Tibial nerve (tissue), 4 donors: Measurements from ENCODE around the gene OLFM1. TPM values are rescaled to one million over a fixed set of nuclear protein-coding genes. Genes with fewer than 3 reads are reported as not detected.
"Not testable (repeated sequence)": the region's sequence is repeated elsewhere in the genome, so short reads cannot be mapped to it uniquely, and the experiment has no call there.

Experiments used
- DNase-seq, 2 donors: peaks; one replicate each; pipeline ENCODE4 v3.0.0-alpha.2; 2019; ENCODE audit warnings: low spot score in 2 of 2
- H3K27ac ChIP-seq, 4 donors: fragments of 200-600 bp; sonication (generic) in 3 of 4; one replicate each; pipeline ENCODE4 v1.5.1; 2017 to 2019; ENCODE audit warnings: mild to moderate bottlenecking in 1 of 4
- H3K27me3 ChIP-seq, 2 donors: fragments of 200-600 bp; sonication (generic) in 1 of 2; one replicate each; pipeline versions ENCODE4 v1.5.1 to v1.6.0; 2017 to 2019
- H3K36me3 ChIP-seq, 3 donors: fragments of 200-600 bp; sonication (generic); one replicate each; pipeline ENCODE4 v1.5.1; 2018 to 2019
- H3K4me1 ChIP-seq, 4 donors: fragments of 200-600 bp; sonication (generic) in 3 of 4; one replicate each; pipeline ENCODE4 v1.5.1; 2017 to 2019
- H3K4me3 ChIP-seq, 4 donors: fragments of 200-600 bp; sonication (generic) in 3 of 4; one replicate each; pipeline ENCODE4 v1.5.1; 2017 to 2019; ENCODE audit warnings: mild to moderate bottlenecking in 1 of 4, moderate library complexity in 1 of 4
- H3K9me3 ChIP-seq, 4 donors: fragments of 200-600 bp; sonication (generic) in 3 of 4; one replicate each; pipeline ENCODE4 v1.5.1; 2017 to 2019
- EP300 ChIP-seq, 2 donors: sonication (generic); formaldehyde crosslinking; IDR thresholded peaks; one replicate each; pipeline ENCODE4 v1.6.1; 2017; ENCODE audit warnings: antibody characterized with exemption in 2 of 2, mild to moderate bottlenecking in 1 of 2
- POLR2A ChIP-seq, 2 donors: fragments of 450-650 bp; IDR thresholded peaks; one replicate each; pipeline ENCODE4 v1.6.1; 2017; ENCODE audit warnings: antibody characterized with exemption in 2 of 2, mild to moderate bottlenecking in 2 of 2, moderate library complexity in 2 of 2
- WGBS, 2 donors: methylation state at CpG; one replicate each; pipeline ENCODE4 v1.1.5; 2018; 5-methylcytosine and 5-hydroxymethylcytosine counted together
- total RNA-seq, 4 donors: library from RNA; depleted of rRNA; stranded (reverse); fragments of >200 nt; gene quantifications; one replicate each; pipeline ENCODE4 v1.1.0, GENCODE V29; 2016
- TF ChIP-seq, protein P1 (sequence below), 5 experiments: fragments of 200-600 bp in 3 of 5; fragments of 450-650 bp in 2 of 5; sonication (generic) in 3 of 5; IDR thresholded peaks; one replicate each; pipeline ENCODE4 v1.5.1; 2016 to 2019; ENCODE audit warnings: antibody characterized with exemption in 5 of 5, mild to moderate bottlenecking in 3 of 5, moderate library complexity in 2 of 5

The OLFM1 gene
- total RNA-seq, 4 donors from 2014 or later: 30.3 to 63.8 (median 38.3) TPM

DNA sequence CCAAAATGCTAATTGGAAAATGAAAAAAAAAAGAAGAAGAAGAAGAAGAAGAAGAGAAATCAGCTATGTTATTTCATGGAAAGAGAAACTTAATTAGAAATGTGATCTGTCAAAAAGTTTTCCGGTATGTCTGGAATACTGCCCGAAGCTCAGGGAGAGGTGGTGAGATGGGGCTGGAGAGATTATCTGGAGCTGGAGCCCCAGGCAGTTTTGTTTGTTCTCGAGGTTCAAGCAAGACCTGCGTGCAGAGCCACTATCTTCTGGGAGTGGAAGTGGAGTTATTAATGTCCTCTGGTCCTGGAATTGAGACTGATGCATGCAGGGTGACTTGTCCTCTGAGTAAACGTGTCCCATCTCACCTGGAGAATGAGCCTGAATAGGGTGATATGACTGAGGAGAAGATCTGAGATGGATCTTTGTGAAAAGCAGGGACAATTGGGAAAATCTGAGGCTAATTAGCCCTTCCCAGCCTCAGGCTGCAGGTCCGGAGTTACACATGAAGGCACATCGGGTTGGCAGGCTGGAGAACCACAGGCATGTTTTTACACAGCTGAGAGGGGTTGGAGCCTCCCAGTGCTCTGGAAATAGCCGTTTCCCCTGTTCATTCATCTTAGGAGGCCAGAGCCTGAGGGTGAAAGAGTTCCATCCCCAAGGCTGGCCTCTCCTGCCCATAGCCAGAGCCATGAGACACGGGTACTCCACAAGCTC is 70.5 kb downstream of the OLFM1 start:
- 65 to 69% methylated on average over 9 of the region's 9 CpGs for WGBS, 2 donors
- DNase-seq: no peak
- TF ChIP-seq, protein P1, sequence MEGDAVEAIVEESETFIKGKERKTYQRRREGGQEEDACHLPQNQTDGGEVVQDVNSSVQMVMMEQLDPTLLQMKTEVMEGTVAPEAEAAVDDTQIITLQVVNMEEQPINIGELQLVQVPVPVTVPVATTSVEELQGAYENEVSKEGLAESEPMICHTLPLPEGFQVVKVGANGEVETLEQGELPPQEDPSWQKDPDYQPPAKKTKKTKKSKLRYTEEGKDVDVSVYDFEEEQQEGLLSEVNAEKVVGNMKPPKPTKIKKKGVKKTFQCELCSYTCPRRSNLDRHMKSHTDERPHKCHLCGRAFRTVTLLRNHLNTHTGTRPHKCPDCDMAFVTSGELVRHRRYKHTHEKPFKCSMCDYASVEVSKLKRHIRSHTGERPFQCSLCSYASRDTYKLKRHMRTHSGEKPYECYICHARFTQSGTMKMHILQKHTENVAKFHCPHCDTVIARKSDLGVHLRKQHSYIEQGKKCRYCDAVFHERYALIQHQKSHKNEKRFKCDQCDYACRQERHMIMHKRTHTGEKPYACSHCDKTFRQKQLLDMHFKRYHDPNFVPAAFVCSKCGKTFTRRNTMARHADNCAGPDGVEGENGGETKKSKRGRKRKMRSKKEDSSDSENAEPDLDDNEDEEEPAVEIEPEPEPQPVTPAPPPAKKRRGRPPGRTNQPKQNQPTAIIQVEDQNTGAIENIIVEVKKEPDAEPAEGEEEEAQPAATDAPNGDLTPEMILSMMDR (IDR thresholded peaks at IDR 0.05): no peak
- Histone ChIP-seq H3K27ac (no peak overlapping the region), H3K9me3 (no peaks in the 10 kb centered on the region), H3K27me3 (peaks cover 0 to 6% of the 10 kb centered on the region in 2 donors), H3K4me1 (no peaks in the 10 kb centered on the region), H3K4me3 (no peak overlapping the region), H3K36me3 (no peaks in the 10 kb centered on the region)

DNA sequence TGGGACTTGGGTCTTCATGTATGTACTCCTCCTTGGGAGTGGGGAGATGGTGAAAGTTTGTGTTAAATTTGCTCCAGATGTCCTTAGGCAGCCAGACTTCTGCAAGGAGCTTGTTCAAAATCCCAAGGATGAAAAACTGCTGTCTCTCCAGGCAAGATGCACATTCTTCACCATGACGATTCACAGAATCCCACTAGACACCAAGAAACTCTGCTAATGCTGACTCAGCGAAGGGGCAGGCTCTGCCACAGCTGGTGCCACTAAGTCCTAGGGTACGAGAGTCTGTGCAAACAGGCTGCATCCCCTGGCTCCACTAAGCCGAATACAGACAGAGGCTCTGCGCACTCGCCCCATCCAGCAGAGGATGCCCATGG is 71.1 kb downstream of the OLFM1 start:
- H3K4me3 ChIP-seq: no peak overlapping the region
- H3K27ac ChIP-seq: no peak overlapping the region
- no peaks in the 10 kb centered on the region for H3K4me1 ChIP-seq
- H3K27me3 ChIP-seq: peaks cover 0 to 6% of the 10 kb centered on the region in 2 donors
- WGBS, 2 donors: 78 to 91% methylated on average over 5 to 6 of the region's 6 CpGs
- H3K9me3 ChIP-seq: no peaks in the 10 kb centered on the region
- no peaks in the 10 kb centered on the region for H3K36me3 ChIP-seq
- no peak for DNase-seq
- TF ChIP-seq POLR2A (IDR thresholded peaks at IDR 0.05) (no peak), EP300 (IDR thresholded peaks at IDR 0.05) (no peak)
- TF ChIP-seq, protein P1 (IDR thresholded peaks at IDR 0.05): no peak

DNA sequence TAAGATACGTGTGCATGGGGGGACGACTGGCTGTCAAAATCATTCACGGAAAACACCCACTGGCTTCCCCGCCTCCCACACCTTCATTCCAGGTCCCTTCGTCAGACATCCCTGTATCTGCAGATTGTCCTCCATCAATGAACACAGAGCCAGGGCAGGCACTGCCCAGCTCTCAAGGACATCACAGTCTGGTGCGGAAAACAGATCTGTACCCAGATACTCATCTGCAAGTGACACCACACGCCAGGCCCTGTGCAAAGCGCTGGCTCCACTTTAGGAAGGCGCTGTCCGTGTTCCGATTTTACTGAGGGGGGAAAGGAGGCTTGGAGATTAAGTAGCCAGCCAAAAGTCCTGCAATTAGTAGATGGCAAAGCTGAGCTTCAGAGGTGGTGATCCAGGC is 72.3 kb downstream of the OLFM1 start:
- no peaks in the 10 kb centered on the region for H3K4me1 ChIP-seq
- no peaks in the 10 kb centered on the region for H3K36me3 ChIP-seq
- TF ChIP-seq EP300 (IDR thresholded peaks at IDR 0.05): no peak
- TF ChIP-seq, protein P1 (IDR thresholded peaks at IDR 0.05): no peak
- TF ChIP-seq POLR2A (IDR thresholded peaks at IDR 0.05): no peak
- H3K27me3 ChIP-seq: peaks cover 0 to 7% of the 10 kb centered on the region in 2 donors
- no peak overlapping the region for H3K27ac ChIP-seq
- H3K9me3 ChIP-seq: no peaks in the 10 kb centered on the region
- WGBS, 2 donors: 82 to 86% methylated on average over 11 of the region's 11 CpGs
- no peak for DNase-seq
- no peak overlapping the region for H3K4me3 ChIP-seq

DNA sequence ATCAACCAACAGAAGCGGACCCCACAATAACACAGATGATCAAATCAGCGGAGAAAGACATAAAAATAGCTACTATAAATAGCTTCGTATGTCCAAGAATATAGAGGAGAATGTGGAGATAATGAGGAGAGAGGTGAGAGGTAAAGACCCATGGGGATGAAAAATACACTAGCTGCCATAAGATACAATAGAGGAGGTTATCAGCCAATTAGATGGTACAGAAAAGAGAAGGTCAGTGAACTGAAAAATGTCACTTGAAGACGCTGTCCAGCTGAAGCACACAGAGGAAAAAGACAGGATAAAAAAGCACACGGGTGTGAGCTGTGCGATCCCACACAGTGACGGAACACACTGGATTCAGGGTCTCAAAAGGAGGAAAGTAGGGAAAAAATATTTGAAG is 73.4 kb downstream of the OLFM1 start:
- Histone ChIP-seq H3K27ac (no peak overlapping the region), H3K4me1 (no peaks in the 10 kb centered on the region), H3K9me3 (no peaks in the 10 kb centered on the region), H3K4me3 (no peak overlapping the region), H3K36me3 (no peaks in the 10 kb centered on the region), H3K27me3 (peaks cover 0 to 12% of the 10 kb centered on the region in 2 donors)
- DNase-seq: no peak
- no peak for TF ChIP-seq EP300 (IDR thresholded peaks at IDR 0.05)
- TF ChIP-seq, protein P1 (IDR thresholded peaks at IDR 0.05): no peak
- TF ChIP-seq POLR2A (IDR thresholded peaks at IDR 0.05): no peak
- 70 to 72% methylated on average over 7 of the region's 7 CpGs for WGBS, 2 donors

DNA sequence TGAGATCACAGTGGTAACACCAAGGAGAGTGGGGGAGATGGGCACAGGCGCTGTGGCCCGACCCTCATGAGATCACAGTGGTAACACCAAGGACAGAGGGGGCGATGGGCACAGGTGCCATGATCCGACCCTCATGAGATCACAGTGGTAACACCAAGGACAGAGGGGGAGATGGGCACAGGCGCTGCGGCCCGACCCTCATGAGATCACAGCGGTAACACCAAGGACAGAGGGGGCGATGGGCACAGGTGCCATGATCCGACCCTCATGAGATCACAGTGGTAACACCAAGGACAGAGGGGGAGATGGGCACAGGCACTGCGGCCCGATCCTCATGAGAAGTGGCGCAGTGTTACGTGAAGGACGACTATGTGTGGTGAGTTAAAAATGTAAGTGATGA is 75.1 kb downstream of the OLFM1 start:
- not testable (repeated sequence) for H3K4me3 ChIP-seq, DNase-seq, H3K4me1 ChIP-seq, H3K27ac ChIP-seq, H3K9me3 ChIP-seq, H3K36me3 ChIP-seq
- WGBS, 2 donors: 86 to 89% methylated on average over 15 of the region's 15 CpGs
- peaks cover 0 to 19% of the 10 kb centered on the region in 2 donors for H3K27me3 ChIP-seq
